ENCODE measurements around the gene ARMC2. TPM values are rescaled to one million over a fixed set of nuclear protein-coding genes. Genes with fewer than 3 reads are reported as not detected.

The ARMC2 gene
- total RNA-seq, 5 donors from 2014 or later (not counting 1 experiment from before 2014, with no cell fraction given): 6.4 to 10.0 (median 8.1) TPM

GRCh38 chr6:109014606-109015005, 166.4 kb downstream of the ARMC2 start:
- H3K27ac Mint-ChIP-seq: peak overlapping the region; percentile 86 to 95
- H3K36me3 ChIP-seq (ENCODE audit: control insufficient read depth in 2 of 2, extremely low read depth in 1 of 2, insufficient read depth in 1 of 2, low read length in 1 of 2): no peaks in the 10 kb centered on the region
- DNase-seq: no peak
- no peak overlapping the region for H3K4me3 ChIP-seq (ENCODE audit: control insufficient read depth in 1 of 2, extremely low read depth in 1 of 2, low read length in 1 of 2)
- CTCF ChIA-PET: interaction anchor here in 1 of 2 donors (0.7 to 10.6 kb wide), 2 partner anchors 58 to 75 kb away, joined by 3 to 77 read pairs; no protein-coding TSS in a partner anchor
- peak overlapping the region; percentile 54 for H3K27ac ChIP-seq (ENCODE audit: low read length)
- ATAC-seq (replicated peaks in 1 of 4): no peak
- H3K4me1 Mint-ChIP-seq: peaks cover 62 to 69% (median 64%) of the 10 kb centered on the region in 3 donors
- H3K27me3 ChIP-seq (replicated peaks in 1 of 2; ENCODE audit: control insufficient read depth in 2 of 2, extremely low read depth in 1 of 2, insufficient read depth in 2 of 2, low read length in 1 of 2): no peaks in the 10 kb centered on the region
- POLR2A ChIA-PET: interaction anchor here in 1 of 2 donors (0.6 kb wide), 1 partner anchor 29 kb away, joined by 5 read pairs; no protein-coding TSS in a partner anchor
- no CpG with 5 or more reads among the region's 2 CpGs for WGBS (ENCODE audit: insufficient coverage)
- H3K27me3 Mint-ChIP-seq: no peaks in the 10 kb centered on the region
- H3K36me3 Mint-ChIP-seq: no peaks in the 10 kb centered on the region
- H3K9me3 ChIP-seq: no peaks in the 10 kb centered on the region
- H3K9me3 Mint-ChIP-seq: no peaks in the 10 kb centered on the region
- peak overlapping the region in 1 of 3 donors; percentile 20 for H3K4me3 Mint-ChIP-seq
- peaks cover 19 to 28% of the 10 kb centered on the region in 2 experiments for H3K4me1 ChIP-seq (ENCODE audit: control insufficient read depth in 1 of 2, extremely low read depth in 1 of 2, insufficient read depth in 2 of 2, low read length in 2 of 2)

GRCh38 chr6:109015176-109015575, 167.0 kb downstream of the ARMC2 start:
- Histone ChIP-seq H3K4me3 (ENCODE audit: control insufficient read depth in 1 of 2, extremely low read depth in 1 of 2, low read length in 1 of 2) (no peak overlapping the region), H3K4me1 (ENCODE audit: control insufficient read depth in 1 of 2, extremely low read depth in 1 of 2, insufficient read depth in 2 of 2, low read length in 2 of 2) (peaks cover 16 to 30% of the 10 kb centered on the region in 2 experiments), H3K27me3 (replicated peaks in 1 of 2; ENCODE audit: control insufficient read depth in 2 of 2, extremely low read depth in 1 of 2, insufficient read depth in 2 of 2, low read length in 1 of 2) (no peaks in the 10 kb centered on the region), H3K9me3 (no peaks in the 10 kb centered on the region), H3K27ac (ENCODE audit: low read length) (peak overlapping the region; percentile 54), H3K36me3 (ENCODE audit: control insufficient read depth in 2 of 2, extremely low read depth in 1 of 2, insufficient read depth in 1 of 2, low read length in 1 of 2) (no peaks in the 10 kb centered on the region)
- peak overlapping the region; percentile 80 to 95 for H3K27ac Mint-ChIP-seq
- ATAC-seq (replicated peaks in 1 of 4) (peak in 1 of 4 experiments; percentile 14), DNase-seq (peak in 1 of 35 experiments; percentile 17)
- H3K4me1 Mint-ChIP-seq: peaks cover 62 to 69% (median 65%) of the 10 kb centered on the region in 3 donors
- H3K4me3 Mint-ChIP-seq: no peak overlapping the region
- no peaks in the 10 kb centered on the region for H3K9me3 Mint-ChIP-seq
- no peaks in the 10 kb centered on the region for H3K36me3 Mint-ChIP-seq
- no peaks in the 10 kb centered on the region for H3K27me3 Mint-ChIP-seq
- POLR2A ChIA-PET: interaction anchor here (0.6 to 0.8 kb wide), 2 partner anchors 11 to 29 kb away, joined by 3 to 5 read pairs; no protein-coding TSS in a partner anchor
- CTCF ChIA-PET: interaction anchor here in 1 of 2 donors (10.6 kb wide), 1 partner anchor 58 kb away, joined by 77 read pairs; no protein-coding TSS in a partner anchor

DNA sequence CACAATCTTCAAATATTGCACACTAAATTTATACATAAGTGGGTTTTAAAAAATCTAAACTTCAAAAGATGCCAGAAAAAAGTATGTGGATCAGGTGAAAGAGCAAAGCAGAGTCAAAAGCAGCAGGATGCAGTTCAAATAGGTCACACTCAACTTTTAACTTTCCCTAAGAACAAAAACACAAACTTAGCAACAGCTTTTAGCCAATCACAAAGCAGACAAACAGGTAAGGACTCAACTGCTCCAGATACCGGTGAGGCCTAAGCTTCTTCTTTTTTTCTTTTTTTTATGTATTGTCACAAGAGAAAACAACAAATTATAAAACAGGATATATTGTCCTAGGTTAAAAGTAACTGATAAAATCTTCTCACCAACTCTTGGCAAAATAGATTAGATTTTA, 171.7 kb downstream of the ARMC2 start:
- DNase-seq: peak in 3 of 35 experiments; percentile 5 to 67 (median 26)
- POLR2A ChIA-PET: interaction anchor here (0.5 to 0.7 kb wide), 3 partner anchors 11 to 333 kb away, joined by 3 to 7 read pairs (median 3); no protein-coding TSS in a partner anchor

DNA sequence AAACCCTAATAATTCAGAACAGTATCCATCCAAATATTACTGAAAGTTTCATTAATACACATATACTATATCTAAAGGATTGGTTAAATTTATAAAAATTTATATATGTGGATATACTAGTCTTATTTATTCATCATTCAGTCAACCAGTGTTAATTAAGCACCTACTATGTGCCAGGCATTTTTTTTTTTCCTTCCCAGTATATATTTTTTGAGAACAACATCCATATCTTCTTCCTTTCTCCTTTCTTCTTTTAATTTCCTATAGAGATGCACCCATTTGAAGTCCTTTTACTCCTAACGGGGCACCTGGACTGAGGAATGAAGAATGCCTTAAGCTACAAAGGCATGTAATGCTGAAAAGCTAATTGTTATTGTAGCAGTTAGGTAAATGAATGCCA, 173.6 kb downstream of the ARMC2 start:
- peaks cover 4 to 12% of the 10 kb centered on the region in 2 experiments for H3K4me1 ChIP-seq (ENCODE audit: control insufficient read depth in 1 of 2, extremely low read depth in 1 of 2, insufficient read depth in 2 of 2, low read length in 2 of 2)
- peaks cover 57 to 60% (median 59%) of the 10 kb centered on the region in 3 donors for H3K4me1 Mint-ChIP-seq

More for the DNA sequence above, 171.7 kb downstream of the ARMC2 start:
- Mint-ChIP-seq H3K4me3 (no peak overlapping the region), H3K27ac (peak overlapping the region; percentile 75 to 88), H3K27me3 (no peaks in the 10 kb centered on the region), H3K36me3 (no peaks in the 10 kb centered on the region), H3K9me3 (no peaks in the 10 kb centered on the region), H3K4me1 (peaks cover 53 to 60% (median 57%) of the 10 kb centered on the region in 3 donors)
- Histone ChIP-seq H3K4me1 (ENCODE audit: control insufficient read depth in 1 of 2, extremely low read depth in 1 of 2, insufficient read depth in 2 of 2, low read length in 2 of 2) (peaks cover 4 to 8% of the 10 kb centered on the region in 2 experiments), H3K4me3 (ENCODE audit: control insufficient read depth in 1 of 2, extremely low read depth in 1 of 2, low read length in 1 of 2) (no peak overlapping the region), H3K36me3 (ENCODE audit: control insufficient read depth in 2 of 2, extremely low read depth in 1 of 2, insufficient read depth in 1 of 2, low read length in 1 of 2) (no peaks in the 10 kb centered on the region), H3K9me3 (no peaks in the 10 kb centered on the region), H3K27me3 (replicated peaks in 1 of 2; ENCODE audit: control insufficient read depth in 2 of 2, extremely low read depth in 1 of 2, insufficient read depth in 2 of 2, low read length in 1 of 2) (no peaks in the 10 kb centered on the region), H3K27ac (ENCODE audit: low read length) (peak overlapping the region; percentile 65)
- CTCF ChIA-PET: interaction anchor here (0.9 to 1.3 kb wide), 3 partner anchors 9 to 16 kb away, joined by 3 to 6 read pairs (median 3); no protein-coding TSS in a partner anchor
- WGBS (ENCODE audit: insufficient coverage): no CpG with 5 or more reads among the region's 1 CpG
- ATAC-seq (replicated peaks in 1 of 4): peak; percentile 45 to 97 (median 73)

DNA sequence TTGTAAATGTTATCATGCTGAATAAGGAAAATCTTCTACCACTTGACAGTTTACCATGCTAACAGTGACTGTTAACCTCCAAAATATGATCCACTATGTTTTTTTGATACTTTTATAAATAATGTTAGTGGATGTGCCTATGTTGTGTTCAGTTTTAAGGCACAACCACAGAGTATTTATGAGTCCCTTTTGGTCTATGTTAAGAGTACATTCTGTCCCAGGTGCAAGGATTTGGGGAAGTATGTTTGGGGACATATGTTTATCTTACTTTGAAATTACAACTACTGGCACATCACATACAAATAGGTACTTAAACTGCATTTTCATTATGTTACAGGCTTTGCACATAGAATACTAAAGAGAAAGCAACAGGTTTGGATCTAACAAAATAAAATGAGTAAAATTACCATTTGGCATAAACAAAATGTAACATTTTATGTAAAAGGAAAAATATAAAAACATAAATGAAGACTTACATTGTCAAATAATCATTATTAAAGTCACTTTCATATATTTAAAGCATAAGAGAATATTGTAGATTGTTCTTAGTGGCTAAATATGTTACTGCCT, 175.2 kb downstream of the ARMC2 start:
- Mint-ChIP-seq H3K36me3 (peaks cover 4% of the 10 kb centered on the region), H3K27ac (peak overlapping the region; percentile 8), H3K4me3 (no peak overlapping the region), H3K27me3 (no peaks in the 10 kb centered on the region), H3K4me1 (peaks cover 54 to 59% (median 57%) of the 10 kb centered on the region in 3 donors), H3K9me3 (no peaks in the 10 kb centered on the region)
- DNase-seq (no peak), ATAC-seq (replicated peaks in 1 of 4) (no peak)
- ChIA-PET POLR2A (no interaction called here), CTCF (no interaction called here)
- no peak overlapping the region for H3K27ac ChIP-seq (ENCODE audit: low read length)
- H3K4me1 ChIP-seq (ENCODE audit: control insufficient read depth in 1 of 2, extremely low read depth in 1 of 2, insufficient read depth in 2 of 2, low read length in 2 of 2): peaks cover 4 to 12% of the 10 kb centered on the region in 2 experiments
- no peaks in the 10 kb centered on the region for H3K36me3 ChIP-seq (ENCODE audit: control insufficient read depth in 2 of 2, extremely low read depth in 1 of 2, insufficient read depth in 1 of 2, low read length in 1 of 2)
- H3K4me3 ChIP-seq (ENCODE audit: control insufficient read depth in 1 of 2, extremely low read depth in 1 of 2, low read length in 1 of 2): no peak overlapping the region
- H3K9me3 ChIP-seq: no peaks in the 10 kb centered on the region
- no peaks in the 10 kb centered on the region for H3K27me3 ChIP-seq (replicated peaks in 1 of 2; ENCODE audit: control insufficient read depth in 2 of 2, extremely low read depth in 1 of 2, insufficient read depth in 2 of 2, low read length in 1 of 2)

More for the DNA sequence above, 173.6 kb downstream of the ARMC2 start:
- ChIA-PET POLR2A (interaction anchor here in 1 of 2 donors (1.2 kb wide), 1 partner anchor 14 kb away, joined by 3 read pairs; no protein-coding TSS in a partner anchor), CTCF (interaction anchor here in 1 of 2 donors (1.0 kb wide), 1 partner anchor 14 kb away, joined by 3 read pairs; no protein-coding TSS in a partner anchor)
- ATAC-seq (replicated peaks in 1 of 4): no peak
- no peaks in the 10 kb centered on the region for H3K27me3 Mint-ChIP-seq
- WGBS (ENCODE audit: insufficient coverage): no CpG with 5 or more reads among the region's 1 CpG
- Histone ChIP-seq H3K4me3 (ENCODE audit: control insufficient read depth in 1 of 2, extremely low read depth in 1 of 2, low read length in 1 of 2) (no peak overlapping the region), H3K36me3 (ENCODE audit: control insufficient read depth in 2 of 2, extremely low read depth in 1 of 2, insufficient read depth in 1 of 2, low read length in 1 of 2) (no peaks in the 10 kb centered on the region), H3K27me3 (replicated peaks in 1 of 2; ENCODE audit: control insufficient read depth in 2 of 2, extremely low read depth in 1 of 2, insufficient read depth in 2 of 2, low read length in 1 of 2) (no peaks in the 10 kb centered on the region), H3K9me3 (no peaks in the 10 kb centered on the region), H3K27ac (ENCODE audit: low read length) (no peak overlapping the region)
- H3K27ac Mint-ChIP-seq: no peak overlapping the region
- no peak for DNase-seq
- H3K9me3 Mint-ChIP-seq: no peaks in the 10 kb centered on the region
- H3K4me3 Mint-ChIP-seq: no peak overlapping the region
- H3K36me3 Mint-ChIP-seq: peaks cover 4% of the 10 kb centered on the region
